ENCODE data around the gene BAIAP2L2.
"Not testable (repeated sequence)": the region's sequence is repeated elsewhere in the genome, so short reads cannot be mapped to it uniquely, and the experiment has no call there.

The BAIAP2L2 gene

GRCh38 chr22:38110008-38110862 lies at the start of gene BAIAP2L2:
TSS of gene BAIAP2L2 (minus strand) at chr22:38110684. CDS start at chr22:38110525, 159 bp downstream.
- no peak for DNase-seq

- no peak for DNase-seq
Measured at GRCh38 chr22:38155703-38156102, 45.2 kb upstream of the BAIAP2L2 start.

GRCh38 chr22:38154563-38154915 lies 44.1 kb upstream of the BAIAP2L2 start:
- DNase-seq = not testable (repeated sequence)

GRCh38 chr22:38153821-38154562 lies 43.5 kb upstream of the BAIAP2L2 start:
- no peak for DNase-seq

- no peak for DNase-seq
Measured at GRCh38 chr22:38151126-38151500, 40.6 kb upstream of the BAIAP2L2 start.

GRCh38 chr22:38148245-38148644 lies 37.8 kb upstream of the BAIAP2L2 start:
- no peak for DNase-seq

GRCh38 chr22:38146166-38146565 lies 35.7 kb upstream of the BAIAP2L2 start:
- DNase-seq = not testable (repeated sequence)

- DNase-seq = peak; percentile 8
Measured at GRCh38 chr22:38144025-38144405, 33.5 kb upstream of the BAIAP2L2 start.

GRCh38 chr22:38142606-38143005 lies 32.1 kb upstream of the BAIAP2L2 start:
- DNase-seq = no peak

- no peak for DNase-seq
Measured at GRCh38 chr22:38141217-38141973, 30.9 kb upstream of the BAIAP2L2 start.

- no peak for DNase-seq
Measured at GRCh38 chr22:38139901-38140300, 29.4 kb upstream of the BAIAP2L2 start.

- DNase-seq = no peak
Measured at GRCh38 chr22:38138961-38139360, 28.5 kb upstream of the BAIAP2L2 start.

GRCh38 chr22:38137876-38138687 lies 27.6 kb upstream of the BAIAP2L2 start:
- no peak for DNase-seq

GRCh38 chr22:38136607-38137006 lies 26.1 kb upstream of the BAIAP2L2 start:
- no peak for DNase-seq

GRCh38 chr22:38135133-38135706 lies 24.7 kb upstream of the BAIAP2L2 start:
- no peak for DNase-seq

- no peak for DNase-seq
Measured at GRCh38 chr22:38133331-38133730, 22.8 kb upstream of the BAIAP2L2 start.

- no peak for DNase-seq
Measured at GRCh38 chr22:38132794-38133193, 22.3 kb upstream of the BAIAP2L2 start.

- no peak for DNase-seq
Measured at GRCh38 chr22:38132136-38132535, 21.7 kb upstream of the BAIAP2L2 start.

- DNase-seq = no peak
Measured at GRCh38 chr22:38131399-38131798, 20.9 kb upstream of the BAIAP2L2 start.

GRCh38 chr22:38129856-38130255 lies 19.4 kb upstream of the BAIAP2L2 start:
- DNase-seq = no peak

GRCh38 chr22:38129021-38129420 lies 18.5 kb upstream of the BAIAP2L2 start:
- no peak for DNase-seq

GRCh38 chr22:38127869-38128268 lies 17.4 kb upstream of the BAIAP2L2 start:
- no peak for DNase-seq

Data from COR-L47 (cell line).